Cardiac septum (tissue), 1 donor: ENCODE data around the gene ODF2L. TPM values are rescaled to one million over a fixed set of nuclear protein-coding genes. Genes with fewer than 3 reads are reported as not detected.

Source experiments
- DNase-seq: peaks from one replicate; pipeline ENCODE4 v3.0.0-alpha.2; 2020; ENCODE audit warnings: low spot score
- intact Hi-C: fragments of 100-400 bp; cut with DNase I; formaldehyde crosslinking; loops from one replicate; pipeline ENCODE4 v1.14.0; 2022
- long read RNA-seq: library from polyadenylated mRNA; unstranded; transcript quantifications from one replicate; pipeline ENCODE4 v2.0.0, GENCODE V29; 2021
- total RNA-seq: library from RNA; stranded (reverse); fragmentation: NEBNext Ultra II Directional; extraction: Animal tissue kit (Norgen Biotek cat#: 25700); gene quantifications from one replicate; pipeline ENCODE4 v1.2.1, GENCODE V29; 2021
- donor health status: DM: no; HTN: no; CAD: no.

ODF2L gene
- total RNA-seq = 12.1 TPM
- long read RNA-seq, partial matches to known transcripts = 0 of 14 reads
- long read RNA-seq, other reads (novel, unspliced or antisense) = 12 of 14 reads

- intact Hi-C loops = loop anchor here (10.0 kb wide), 2 partner anchors 309 to 519 kb away; partner anchors contain the start of genes HS2ST1, SELENOF and SH3GLB1
- peak; percentile 98 for DNase-seq
Observed at GRCh38 chr1:86395751-86396497, at the start of gene ODF2L. Gene ODF2L, minus strand, starts transcription at chr1:86396323. Its CDS starts 9,296 bp downstream, at chr1:86387027.

DNA sequence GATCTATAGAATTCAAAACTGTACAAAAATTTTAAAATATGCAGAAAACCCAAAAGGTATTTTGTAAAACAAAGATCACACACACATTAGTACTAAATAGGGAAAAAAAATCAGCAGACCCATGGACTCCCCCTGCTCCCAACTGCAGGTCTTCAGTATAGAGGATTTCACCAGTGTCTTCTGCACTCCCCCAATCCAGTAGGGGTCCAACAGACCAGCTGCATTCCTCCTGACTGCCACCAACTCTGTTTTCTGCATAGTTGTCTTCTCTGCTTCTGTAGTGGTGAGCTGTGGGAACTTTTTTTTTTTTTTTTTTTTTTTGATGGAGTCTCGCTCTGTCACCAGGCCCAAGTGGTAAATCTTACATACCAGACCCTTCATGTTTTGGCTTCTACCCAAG, 49.8 kb upstream of the ODF2L start:
- intact Hi-C loops = no loop called here
- no peak for DNase-seq

DNA sequence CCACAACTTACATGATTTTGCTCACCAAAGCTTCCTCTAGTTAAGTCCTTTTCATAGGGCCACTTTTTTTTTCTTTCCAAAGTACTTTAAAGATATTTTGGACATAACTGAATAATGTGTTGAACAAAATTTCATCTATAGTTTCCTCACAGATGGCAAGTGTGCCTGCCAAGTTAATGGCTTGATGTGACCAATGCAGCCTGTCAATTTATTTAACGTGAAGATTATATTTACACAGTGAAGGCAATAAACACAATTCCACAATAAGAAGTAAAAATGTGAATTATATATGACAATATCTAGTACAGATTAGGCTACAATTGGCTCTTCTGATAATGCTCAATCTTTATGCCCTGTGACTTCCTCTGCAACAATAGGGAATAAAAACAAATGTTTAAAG, 45.9 kb upstream of the ODF2L start:
- intact Hi-C loops = no loop called here
- no peak for DNase-seq

GRCh38 chr1:86441581-86441980, 45.5 kb upstream of the ODF2L start:
- intact Hi-C loops = no loop called here
- no peak for DNase-seq

GRCh38 chr1:86436041-86436440, 39.9 kb upstream of the ODF2L start:
- intact Hi-C loops = no loop called here
- no peak for DNase-seq

- intact Hi-C loops = no loop called here
- DNase-seq = no peak
Observed at GRCh38 chr1:86435327-86435726, 39.2 kb upstream of the ODF2L start.

- no peak for DNase-seq
- intact Hi-C loops = no loop called here
Observed at GRCh38 chr1:86434059-86434458, 37.9 kb upstream of the ODF2L start.

DNA sequence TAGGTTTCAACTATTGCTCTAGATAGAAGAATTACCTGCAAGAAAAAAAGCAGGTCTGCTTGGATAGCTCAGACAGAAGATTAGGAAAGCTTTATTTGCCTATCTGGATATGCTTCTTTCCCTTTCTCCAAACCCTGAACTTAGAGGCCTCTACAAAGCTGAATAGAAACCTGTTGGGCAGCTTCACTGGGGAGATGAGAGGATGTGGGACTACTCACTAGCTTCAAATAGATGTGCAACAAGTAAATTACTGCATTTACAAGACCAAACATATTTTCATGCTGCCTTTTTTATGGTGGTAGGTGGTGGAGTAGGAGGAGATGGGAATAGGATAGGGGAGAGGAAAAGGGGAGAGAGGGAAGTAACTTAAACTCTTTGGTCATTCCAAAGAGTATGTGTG, 34.3 kb upstream of the ODF2L start:
- no peak for DNase-seq
- intact Hi-C loops = no loop called here

GRCh38 chr1:86429835-86430234, 33.7 kb upstream of the ODF2L start:
- no peak for DNase-seq
- intact Hi-C loops = no loop called here

GRCh38 chr1:86429122-86429725, 33.1 kb upstream of the ODF2L start:
- intact Hi-C loops = no loop called here
- no peak for DNase-seq

DNA sequence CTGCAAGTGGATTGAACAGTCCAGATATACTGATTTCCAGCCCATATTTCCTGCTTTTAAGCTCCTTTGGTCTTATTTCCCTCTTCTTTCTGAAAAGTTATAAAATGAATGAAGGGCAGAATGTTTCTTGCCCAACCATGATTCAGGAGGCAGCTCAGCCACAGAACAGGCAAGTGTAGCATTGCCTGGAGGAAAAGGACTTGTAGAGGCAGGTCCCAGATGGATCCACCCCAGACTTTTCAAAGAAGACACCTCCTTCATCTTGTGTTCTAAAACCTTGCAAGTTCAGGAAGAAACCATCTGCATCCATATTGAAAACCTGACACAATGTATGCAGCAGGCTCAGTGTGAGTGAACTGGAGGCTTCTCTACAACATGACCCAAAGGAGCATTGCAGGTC, 27.8 kb upstream of the ODF2L start, which contains the start of gene CLCA2:
Gene CLCA2 (plus strand): TSS at position 299 of the 400 bp plus-strand sequence. CDS start 77 bp downstream, at position 376.
- intact Hi-C loops = no loop called here
- DNase-seq = no peak

- intact Hi-C loops = no loop called here
- DNase-seq = no peak
Observed at GRCh38 chr1:86423473-86423872, 27.4 kb upstream of the ODF2L start.

- no peak for DNase-seq
- intact Hi-C loops = no loop called here
Observed at GRCh38 chr1:86421601-86422280, 25.6 kb upstream of the ODF2L start.

DNA sequence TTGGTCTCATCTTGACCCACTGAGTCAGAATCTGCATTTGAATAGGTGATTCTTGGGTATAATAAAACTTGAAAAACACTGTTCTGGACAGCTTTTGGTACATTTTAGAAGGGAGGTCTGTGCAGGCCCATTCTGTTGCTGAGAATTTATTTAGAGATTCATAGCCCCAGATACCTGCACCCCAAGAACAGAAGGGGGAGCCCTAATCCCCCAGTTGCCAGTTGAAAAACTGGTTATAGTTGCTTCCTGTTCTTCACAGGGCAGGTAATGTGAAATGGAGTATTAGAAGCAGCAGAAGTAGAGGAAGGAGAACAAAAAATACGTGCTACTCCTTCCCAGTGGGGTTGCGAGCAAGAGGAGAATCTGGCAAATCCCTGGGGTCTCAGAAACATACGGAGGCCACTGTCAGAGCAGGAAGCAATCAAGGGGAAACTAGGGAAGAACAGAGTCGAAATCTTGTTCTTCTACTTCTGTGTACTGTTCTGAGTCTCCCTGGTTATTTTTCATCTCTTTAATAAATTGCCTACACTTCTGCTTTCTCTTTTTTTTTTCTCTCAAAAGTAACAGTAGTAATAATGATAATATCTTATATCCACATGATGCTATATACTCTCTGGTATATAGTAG, 23.3 kb upstream of the ODF2L start:
- intact Hi-C loops = no loop called here
- no peak for DNase-seq

- intact Hi-C loops = no loop called here
Observed at GRCh38 chr1:86416343-86416742, 20.2 kb upstream of the ODF2L start.

GRCh38 chr1:86410879-86411278, 14.8 kb upstream of the ODF2L start:
- no peak for DNase-seq
- intact Hi-C loops = no loop called here

More at GRCh38 chr1:86416343-86416742, 20.2 kb upstream of the ODF2L start:
- DNase-seq = no peak

DNA sequence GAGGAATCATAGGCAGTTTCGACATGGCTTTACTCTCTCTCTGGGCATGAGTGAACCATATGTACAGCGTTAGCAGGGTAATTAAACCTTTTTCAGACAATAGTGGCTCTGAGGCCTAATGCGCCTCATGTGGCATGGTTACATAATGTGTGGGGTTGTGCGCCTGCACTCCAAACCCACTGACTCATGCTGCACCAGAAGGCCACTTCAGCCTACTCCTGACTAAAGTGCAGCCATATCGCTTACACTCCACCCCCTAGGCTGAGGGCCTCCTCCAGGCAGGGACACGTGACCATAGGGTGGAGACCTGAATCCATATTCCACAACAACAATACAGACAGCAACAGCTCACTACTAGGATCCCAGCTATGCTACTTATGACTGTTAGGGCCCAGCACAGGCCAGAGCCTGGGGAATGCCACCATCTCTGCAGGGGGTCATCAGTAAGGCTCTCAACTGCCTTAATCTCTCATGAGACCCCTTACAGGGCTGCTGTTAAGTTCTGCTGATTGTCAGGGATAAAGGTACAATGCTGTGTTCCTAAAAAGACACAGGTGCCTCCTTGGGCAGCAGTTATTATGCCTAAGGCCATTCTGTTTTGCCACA, 13.4 kb upstream of the ODF2L start:
- no peak for DNase-seq
- intact Hi-C loops = no loop called here

GRCh38 chr1:86396498-86396890, 371 bp upstream of the ODF2L start:
- no peak for DNase-seq

DNA sequence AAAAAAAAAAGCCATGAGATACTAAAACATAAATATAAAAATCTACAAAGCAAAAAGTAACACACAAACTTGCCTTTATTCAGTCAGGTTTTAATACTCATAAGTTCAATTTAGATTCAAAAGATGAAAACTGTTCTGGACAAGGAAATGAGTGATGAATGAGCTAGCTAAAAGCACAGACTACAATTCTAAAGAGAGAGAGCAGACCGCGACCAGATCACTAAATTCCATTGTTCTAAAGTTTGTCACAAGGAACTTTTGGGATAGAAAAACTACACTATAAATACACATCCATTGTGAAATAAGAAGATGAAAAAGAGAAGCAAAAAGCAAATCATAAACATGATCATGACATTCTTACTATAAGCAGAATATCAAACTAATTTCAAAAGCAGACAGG, 1.7 kb downstream of the ODF2L start:
- no peak for DNase-seq
- intact Hi-C loops = loop anchor here (10.0 kb wide), 2 partner anchors 310 to 520 kb away; partner anchors contain the start of genes HS2ST1, SELENOF and SH3GLB1

More at GRCh38 chr1:86396498-86396890, 371 bp upstream of the ODF2L start:
- intact Hi-C loops = loop anchor here (10.0 kb wide), 2 partner anchors 308 to 518 kb away; partner anchors contain the start of genes HS2ST1, SELENOF and SH3GLB1
